ENCODE results near the gene ELP5. TPM values are rescaled to one million over a fixed set of nuclear protein-coding genes. Genes with fewer than 3 reads are reported as not detected.
A peak's percentile ranks its signal among the peaks of the same experiment; 100 is the strongest.

The ELP5 gene
- total and polyA plus RNA-seq, 10 of the 15 experiments (the other 5 are each of a cell fraction or from before 2014, with no cell fraction given) = 41.1 to 109 (median 77.5) TPM

- no peak for TF ChIP-seq MTA2 (IDR thresholded peaks at IDR 0.05; ENCODE audit: low read depth)
- no peak for TF ChIP-seq IRF3 (IDR thresholded peaks at IDR 0.05)
- no peak for TF ChIP-seq BRCA1 (IDR thresholded peaks at IDR 0.05; ENCODE audit: low read depth, low read length)
- 0 out of 2 replicates have a peak, but pooled peaks have one; percentile 32 for TF ChIP-seq ATF7 (IDR thresholded peaks at IDR 0.05; ENCODE audit: low read depth)
- TF ChIP-seq POLR2A (IDR thresholded peaks at IDR 0.05; ENCODE audit: low read depth, low read length) = peak; percentile 88
- no peak for TF ChIP-seq RELA (IDR thresholded peaks at IDR 0.05; ENCODE audit: borderline replicate concordance, partially characterized antibody)
- TF ChIP-seq MEF2B (IDR thresholded peaks at IDR 0.05; ENCODE audit: partially characterized antibody, poor library complexity, severe bottlenecking) = no peak
- TF ChIP-seq BCLAF1 (IDR thresholded peaks at IDR 0.05) = no peak
- TF ChIP-seq WRNIP1 (IDR thresholded peaks at IDR 0.05; ENCODE audit: borderline replicate concordance, low read depth, low read length) = no peak
- TF ChIP-seq TAF1 (IDR thresholded peaks at IDR 0.05; ENCODE audit: borderline replicate concordance, low read depth, low read length) = peak; percentile 39; the same call in 1 of the 2 replicates
- no peak for TF ChIP-seq MLLT1 (IDR thresholded peaks at IDR 0.05)
- no peak for TF ChIP-seq HDAC6 (IDR thresholded peaks at IDR 0.05; ENCODE audit: unreplicated experiment)
- no peak for TF ChIP-seq ASH2L (IDR thresholded peaks at IDR 0.05; ENCODE audit: borderline replicate concordance, low read depth)
- TF ChIP-seq GATAD2B (conservative IDR thresholded peaks at IDR 0.05; ENCODE audit: low read depth) = peak; percentile 78; the same call in 1 of the 2 replicates
- no peak for TF ChIP-seq ZBED1 (IDR thresholded peaks at IDR 0.05; ENCODE audit: borderline replicate concordance)
- TF ChIP-seq IKZF1 (conservative IDR thresholded peaks at IDR 0.05) = peak; percentile 72
- 0 out of 2 replicates have a peak, but pooled peaks have one; percentile 57 for TF ChIP-seq MAX (IDR thresholded peaks at IDR 0.05; ENCODE audit: low read depth, low read length)
- peak; percentile 83 for TF ChIP-seq SIX5 (IDR thresholded peaks at IDR 0.05; ENCODE audit: low read depth, low read length, severe bottlenecking)
- no peak for TF ChIP-seq YBX1 (IDR thresholded peaks at IDR 0.05)
- no peak for TF ChIP-seq CHD4 (IDR thresholded peaks at IDR 0.05)
- no peak for TF ChIP-seq CBX3 (IDR thresholded peaks at IDR 0.05; ENCODE audit: borderline replicate concordance, low read depth)
- no peak for TF ChIP-seq SKIL (IDR thresholded peaks at IDR 0.05; ENCODE audit: low read depth, poor library complexity, severe bottlenecking)
- TF ChIP-seq RB1 (IDR thresholded peaks at IDR 0.05; ENCODE audit: borderline replicate concordance) = no peak
Observed at GRCh38 chr17:7219812-7220592, 32.0 kb upstream of the ELP5 start, which contains the start of the genes ACADVL and DLG4 (continued).
